GM12878 (cell line): ENCODE results near the gene AUNIP. TPM values are rescaled to one million over a fixed set of nuclear protein-coding genes. Genes with fewer than 3 reads are reported as not detected.

Experiments
- ATF7 ChIP-seq: fragments of 450-650 bp; IDR thresholded peaks from 2 replicates; pipeline ENCODE4 v1.6.1; 2016; ENCODE audit warnings: low read depth, mild to moderate bottlenecking
- CHD1 ChIP-seq: IDR thresholded peaks from 2 replicates; pipeline ENCODE4 v1.6.1; 2012; ENCODE audit warnings: low read depth, low read length, improper control_type of control experiment
- ETV6 ChIP-seq, 2 experiments: fragments of 450-650 bp in 1 of 2; IDR thresholded peaks in 1 of 2; conservative IDR thresholded peaks in 1 of 2; 2 replicates each; pipeline ENCODE4 v1.6.1; 2014; ENCODE audit warnings: antibody characterized with exemption in 1 of 2, borderline replicate concordance in 1 of 2, low read depth in 1 of 2, mild to moderate bottlenecking in 1 of 2, moderate library complexity in 1 of 2
- KDM1A ChIP-seq: fragments of 200-600 bp; sonication (generic); IDR thresholded peaks from 2 replicates; pipeline ENCODE4 v1.6.1; 2016; ENCODE audit warnings: borderline replicate concordance
- POLR2A ChIP-seq: IDR thresholded peaks from 2 replicates; pipeline ENCODE4 v1.6.1; 2011; ENCODE audit warnings: low read depth, mild to moderate bottlenecking, low read length
- POLR2AphosphoS5 ChIP-seq: IDR thresholded peaks from 2 replicates; pipeline ENCODE4 v1.6.1; 2011; ENCODE audit warnings: mild to moderate bottlenecking, low read length, inconsistent platforms
- RFX5 ChIP-seq: IDR thresholded peaks from 2 replicates; pipeline ENCODE4 v1.6.1; 2011; ENCODE audit warnings: low read depth, low read length, improper control_type of control experiment
- SREBF1 ChIP-seq: IDR thresholded peaks from 2 replicates; pipeline ENCODE4 v1.6.1; 2012; ENCODE audit warnings: mild to moderate bottlenecking, low read length
- polyA plus RNA-seq, 11 experiments: library from polyadenylated mRNA; depleted of rRNA in 4 of 11; unstranded in 6 of 11; stranded (reverse) in 5 of 11; fragments of >200 nt; fragmentation: Nextera tagmentation in 4 of 11; fragmentation: Illumina TruSeq in 1 of 11; extraction: Ambion mirVana in 4 of 11; extraction: Trizol in 1 of 11; gene quantifications; 1 replicate in 1 of 11; 2 replicates in 10 of 11; pipeline versions ENCODE4 v1.2.1 to v1.2.3, GENCODE V29; 2011 to 2016; ENCODE audit warnings: inconsistent platforms in 2 of 11, missing spikeins in 2 of 11, low read depth in 1 of 11
- total RNA-seq, 4 experiments: library from RNA; depleted of rRNA in 3 of 4; stranded (reverse); fragments of >200 nt in 3 of 4; fragmentation: Illumina TruSeq in 1 of 4; extraction: Trizol in 1 of 4; gene quantifications; 2 replicates each; pipeline versions ENCODE4 v1.2.1 to v1.2.3, GENCODE V29; 2013 to 2021
- TF ChIP-seq, protein P1 (sequence below): fragments of 450-650 bp; IDR thresholded peaks from 2 replicates; pipeline ENCODE4 v1.6.1; 2016; ENCODE audit warnings: mild to moderate bottlenecking, moderate library complexity, borderline replicate concordance
- TF ChIP-seq, protein P2 (sequence below): fragments of 450-650 bp; IDR thresholded peaks from 2 replicates; pipeline ENCODE4 v1.6.1; 2017; ENCODE audit warnings: low read depth, mild to moderate bottlenecking, moderate library complexity
- TF ChIP-seq, protein P3 (sequence below): IDR thresholded peaks from 2 replicates; pipeline ENCODE4 v1.6.1; 2011; ENCODE audit warnings: borderline replicate concordance, low read depth, mild to moderate bottlenecking, moderate library complexity, low read length; ENCODE audit not compliant: insufficient read depth, poor library complexity, severe bottlenecking

AUNIP gene
- total and polyA plus RNA-seq, 10 of the 15 experiments (the other 5 are each of a cell fraction or from before 2014, with no cell fraction given) = 3.9 to 20.0 (median 12.7) TPM

DNA sequence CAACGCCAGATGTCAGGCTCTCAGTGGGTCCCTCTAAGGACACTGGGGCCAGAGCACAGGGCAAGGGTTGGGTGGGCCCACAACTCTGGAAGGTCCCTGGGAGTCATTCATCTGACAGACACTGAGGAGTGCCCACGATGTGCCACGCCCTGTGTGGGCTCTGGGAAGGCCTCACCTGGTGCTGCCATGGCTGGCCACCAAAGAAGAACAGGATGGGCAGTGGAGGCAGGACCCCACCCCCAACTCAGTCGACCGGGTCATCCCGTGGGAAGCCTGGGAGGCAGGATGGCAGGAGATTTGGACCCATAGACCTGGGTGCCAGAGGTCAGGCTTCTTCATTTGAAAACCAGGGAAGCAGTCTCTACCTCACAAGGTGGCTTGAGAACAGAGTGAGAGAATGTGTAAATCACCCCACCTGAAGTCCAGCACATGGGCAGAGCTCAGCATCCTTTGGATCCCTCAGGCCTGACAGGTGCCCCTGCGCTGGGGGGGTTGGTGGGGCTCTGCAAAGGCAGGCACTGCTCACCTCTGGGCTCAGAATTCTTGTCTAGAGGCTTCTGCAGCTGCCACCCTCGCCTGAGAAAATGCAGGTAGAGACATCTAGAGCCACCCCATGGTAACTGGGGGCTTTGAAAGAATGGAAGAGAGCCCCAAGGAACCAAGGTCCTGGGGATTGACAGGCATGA lies 60.4 kb downstream of the AUNIP start (continued):
- TF ChIP-seq, protein P1, sequence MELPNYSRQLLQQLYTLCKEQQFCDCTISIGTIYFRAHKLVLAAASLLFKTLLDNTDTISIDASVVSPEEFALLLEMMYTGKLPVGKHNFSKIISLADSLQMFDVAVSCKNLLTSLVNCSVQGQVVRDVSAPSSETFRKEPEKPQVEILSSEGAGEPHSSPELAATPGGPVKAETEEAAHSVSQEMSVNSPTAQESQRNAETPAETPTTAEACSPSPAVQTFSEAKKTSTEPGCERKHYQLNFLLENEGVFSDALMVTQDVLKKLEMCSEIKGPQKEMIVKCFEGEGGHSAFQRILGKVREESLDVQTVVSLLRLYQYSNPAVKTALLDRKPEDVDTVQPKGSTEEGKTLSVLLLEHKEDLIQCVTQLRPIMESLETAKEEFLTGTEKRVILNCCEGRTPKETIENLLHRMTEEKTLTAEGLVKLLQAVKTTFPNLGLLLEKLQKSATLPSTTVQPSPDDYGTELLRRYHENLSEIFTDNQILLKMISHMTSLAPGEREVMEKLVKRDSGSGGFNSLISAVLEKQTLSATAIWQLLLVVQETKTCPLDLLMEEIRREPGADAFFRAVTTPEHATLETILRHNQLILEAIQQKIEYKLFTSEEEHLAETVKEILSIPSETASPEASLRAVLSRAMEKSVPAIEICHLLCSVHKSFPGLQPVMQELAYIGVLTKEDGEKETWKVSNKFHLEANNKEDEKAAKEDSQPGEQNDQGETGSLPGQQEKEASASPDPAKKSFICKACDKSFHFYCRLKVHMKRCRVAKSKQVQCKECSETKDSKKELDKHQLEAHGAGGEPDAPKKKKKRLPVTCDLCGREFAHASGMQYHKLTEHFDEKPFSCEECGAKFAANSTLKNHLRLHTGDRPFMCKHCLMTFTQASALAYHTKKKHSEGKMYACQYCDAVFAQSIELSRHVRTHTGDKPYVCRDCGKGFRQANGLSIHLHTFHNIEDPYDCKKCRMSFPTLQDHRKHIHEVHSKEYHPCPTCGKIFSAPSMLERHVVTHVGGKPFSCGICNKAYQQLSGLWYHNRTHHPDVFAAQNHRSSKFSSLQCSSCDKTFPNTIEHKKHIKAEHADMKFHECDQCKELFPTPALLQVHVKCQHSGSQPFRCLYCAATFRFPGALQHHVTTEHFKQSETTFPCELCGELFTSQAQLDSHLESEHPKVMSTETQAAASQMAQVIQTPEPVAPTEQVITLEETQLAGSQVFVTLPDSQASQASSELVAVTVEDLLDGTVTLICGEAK = no peak
- TF ChIP-seq KDM1A = no peak
- no peak for TF ChIP-seq RFX5
- TF ChIP-seq ETV6 (conservative IDR thresholded peaks at IDR 0.05 in 1 of 2, IDR thresholded peaks at IDR 0.05 in 1 of 2; ENCODE audit: borderline replicate concordance in 1 of 2, low read depth in 1 of 2) = no peak
- TF ChIP-seq POLR2AphosphoS5 = no peak
- TF ChIP-seq, protein P2, sequence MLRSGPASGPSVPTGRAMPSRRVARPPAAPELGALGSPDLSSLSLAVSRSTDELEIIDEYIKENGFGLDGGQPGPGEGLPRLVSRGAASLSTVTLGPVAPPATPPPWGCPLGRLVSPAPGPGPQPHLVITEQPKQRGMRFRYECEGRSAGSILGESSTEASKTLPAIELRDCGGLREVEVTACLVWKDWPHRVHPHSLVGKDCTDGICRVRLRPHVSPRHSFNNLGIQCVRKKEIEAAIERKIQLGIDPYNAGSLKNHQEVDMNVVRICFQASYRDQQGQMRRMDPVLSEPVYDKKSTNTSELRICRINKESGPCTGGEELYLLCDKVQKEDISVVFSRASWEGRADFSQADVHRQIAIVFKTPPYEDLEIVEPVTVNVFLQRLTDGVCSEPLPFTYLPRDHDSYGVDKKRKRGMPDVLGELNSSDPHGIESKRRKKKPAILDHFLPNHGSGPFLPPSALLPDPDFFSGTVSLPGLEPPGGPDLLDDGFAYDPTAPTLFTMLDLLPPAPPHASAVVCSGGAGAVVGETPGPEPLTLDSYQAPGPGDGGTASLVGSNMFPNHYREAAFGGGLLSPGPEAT = no peak
- no peak for TF ChIP-seq ATF7
- no peak for TF ChIP-seq SREBF1
- TF ChIP-seq POLR2A = no peak
- TF ChIP-seq, protein P3, sequence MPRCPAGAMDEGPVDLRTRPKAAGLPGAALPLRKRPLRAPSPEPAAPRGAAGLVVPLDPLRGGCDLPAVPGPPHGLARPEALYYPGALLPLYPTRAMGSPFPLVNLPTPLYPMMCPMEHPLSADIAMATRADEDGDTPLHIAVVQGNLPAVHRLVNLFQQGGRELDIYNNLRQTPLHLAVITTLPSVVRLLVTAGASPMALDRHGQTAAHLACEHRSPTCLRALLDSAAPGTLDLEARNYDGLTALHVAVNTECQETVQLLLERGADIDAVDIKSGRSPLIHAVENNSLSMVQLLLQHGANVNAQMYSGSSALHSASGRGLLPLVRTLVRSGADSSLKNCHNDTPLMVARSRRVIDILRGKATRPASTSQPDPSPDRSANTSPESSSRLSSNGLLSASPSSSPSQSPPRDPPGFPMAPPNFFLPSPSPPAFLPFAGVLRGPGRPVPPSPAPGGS = no peak
- TF ChIP-seq CHD1 = no peak
